Fibroblast of skin of right biceps (primary cell): ENCODE results near the gene UTP11.
A peak's percentile ranks its signal among the peaks of the same experiment; 100 is the strongest.

Experiments used
- DNase-seq: peaks from one replicate; pipeline ENCODE4 v3.0.0-alpha.2; 2013

The UTP11 gene

DNA sequence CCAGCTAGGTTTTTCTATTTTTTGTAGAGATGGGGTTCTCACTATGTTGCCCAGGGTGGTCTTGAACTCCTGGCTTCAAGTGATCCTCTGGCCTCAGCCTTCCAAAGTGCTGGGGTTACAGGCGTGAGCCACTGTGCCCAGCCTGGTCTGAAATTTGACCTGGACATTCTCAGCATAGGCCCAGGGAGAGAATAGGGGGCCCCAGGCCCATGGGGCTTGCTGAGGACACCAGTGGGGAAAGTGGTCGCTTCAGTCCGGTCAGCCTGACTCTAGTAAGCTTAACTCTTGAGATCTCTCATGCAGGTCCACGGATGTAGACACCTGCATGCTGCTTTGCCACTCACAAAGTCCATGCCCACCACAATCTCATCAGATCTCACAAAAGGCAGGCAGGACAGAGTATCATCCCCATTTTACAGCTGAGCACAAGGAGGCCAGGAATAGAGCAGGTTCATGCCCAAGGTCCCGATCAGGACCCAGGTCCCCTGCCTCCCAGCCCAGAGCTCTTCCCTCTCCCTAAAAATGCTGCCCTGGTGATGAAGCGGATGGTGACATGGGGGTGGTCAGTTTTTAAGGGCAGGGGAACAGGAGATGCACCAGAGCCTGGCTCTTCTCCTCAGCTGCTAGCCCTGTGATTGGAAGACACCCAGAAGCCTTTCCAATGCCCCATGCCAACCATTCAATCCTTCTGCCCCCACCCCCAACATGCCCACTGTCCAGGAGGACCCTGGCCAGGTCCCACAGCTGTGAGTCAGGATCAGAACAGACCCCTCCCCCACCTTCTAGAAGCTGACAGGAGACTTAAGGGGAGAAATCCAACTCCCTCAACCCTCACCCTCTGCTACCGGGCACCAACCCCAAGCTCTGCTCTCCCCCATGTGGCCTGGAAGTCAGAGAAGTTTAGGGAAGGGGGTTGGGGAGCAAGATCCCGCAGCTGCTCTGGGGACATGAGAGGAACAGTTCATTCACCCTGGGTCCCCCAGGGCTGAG lies 9.0 kb upstream of the UTP11 start:
- peak; percentile 56 for DNase-seq

- DNase-seq: no peak
Observed at GRCh38 chr1:38004284-38005108, 8.0 kb upstream of the UTP11 start.

GRCh38 chr1:38005195-38006007 lies 7.1 kb upstream of the UTP11 start, which contains the start of gene FHL3:
FHL3 (minus strand) TSS chr1:38005514; CDS start chr1:37999412, 6,102 bp downstream.
- peak; percentile 72 for DNase-seq

- no peak for DNase-seq
Observed at GRCh38 chr1:38006008-38006828, 6.3 kb upstream of the UTP11 start.

DNA sequence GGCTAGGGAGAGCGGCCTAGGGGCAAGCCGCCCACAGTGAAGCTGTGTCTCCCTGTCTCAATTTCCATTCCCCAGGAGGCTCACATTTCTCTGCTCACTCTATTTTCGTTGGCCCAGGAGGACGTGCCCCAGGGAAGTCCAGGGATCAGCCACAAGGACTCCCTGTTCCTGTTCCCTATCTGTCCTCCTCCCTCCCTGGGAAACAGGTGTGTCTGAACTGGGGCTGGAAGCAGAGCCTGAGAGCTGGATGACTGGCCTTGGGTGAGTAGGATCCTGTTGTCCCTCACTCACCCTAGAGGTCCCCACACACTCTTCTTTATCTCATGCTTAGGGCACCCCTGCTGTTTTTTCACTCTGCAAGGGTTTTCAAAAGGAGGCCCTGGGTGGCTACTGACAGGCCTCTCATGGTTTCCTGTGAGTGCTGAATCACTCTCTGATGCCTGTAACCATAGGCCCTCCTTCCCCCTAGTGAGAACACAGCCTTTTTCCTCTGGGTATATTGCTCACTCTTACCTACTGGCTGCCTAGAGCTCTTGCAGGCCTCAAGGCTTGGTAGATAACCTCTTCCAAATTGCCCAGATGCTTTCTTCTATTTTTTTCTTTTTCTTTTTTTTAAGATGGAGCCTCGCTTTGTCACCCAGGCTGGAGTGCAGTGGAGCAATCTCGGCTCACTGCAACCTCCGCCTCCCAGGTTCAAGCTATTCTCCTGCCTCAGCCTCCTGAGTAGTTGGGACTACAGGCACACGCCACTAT lies 3.3 kb upstream of the UTP11 start:
- peak; percentile 80 for DNase-seq

DNA sequence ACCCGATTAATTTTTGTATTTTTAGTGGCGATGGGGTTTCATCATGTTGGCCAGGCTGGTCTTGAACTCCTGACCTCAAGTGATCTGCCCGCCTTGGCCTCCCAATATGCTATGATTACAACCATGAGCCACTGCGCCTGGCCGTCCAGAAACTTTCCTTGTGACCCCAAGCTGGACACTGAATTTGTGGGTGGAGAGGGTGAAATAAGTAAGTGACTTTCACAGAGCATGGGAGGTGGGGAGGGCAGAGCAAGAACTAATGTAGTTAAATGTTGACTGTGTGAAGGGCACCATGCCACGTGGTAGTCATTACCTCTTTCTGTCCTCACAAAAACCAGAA lies 2.7 kb upstream of the UTP11 start:
- DNase-seq: no peak

- DNase-seq: no peak
Observed at GRCh38 chr1:38013227-38013622, 691 bp downstream of the UTP11 start.

DNA sequence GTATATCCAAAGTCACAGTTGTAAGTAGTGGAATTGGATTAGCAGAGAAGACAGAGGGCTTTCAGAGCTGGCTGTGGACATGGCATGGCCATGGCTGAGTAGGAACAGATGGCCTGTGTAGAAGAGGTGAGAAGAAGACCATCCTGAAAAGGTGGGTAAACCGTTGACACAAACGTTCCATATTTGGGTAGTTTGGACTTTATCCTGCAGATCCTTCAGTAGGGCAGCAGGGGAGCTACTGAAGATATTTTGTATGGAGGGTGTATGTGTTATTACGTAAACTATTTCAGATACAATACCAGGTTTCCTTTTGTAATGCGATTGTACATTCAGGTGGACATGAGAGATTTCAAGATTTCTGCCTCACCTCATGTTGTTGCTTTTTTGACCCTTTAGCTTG lies 1.6 kb downstream of the UTP11 start:
- no peak for DNase-seq

DNA sequence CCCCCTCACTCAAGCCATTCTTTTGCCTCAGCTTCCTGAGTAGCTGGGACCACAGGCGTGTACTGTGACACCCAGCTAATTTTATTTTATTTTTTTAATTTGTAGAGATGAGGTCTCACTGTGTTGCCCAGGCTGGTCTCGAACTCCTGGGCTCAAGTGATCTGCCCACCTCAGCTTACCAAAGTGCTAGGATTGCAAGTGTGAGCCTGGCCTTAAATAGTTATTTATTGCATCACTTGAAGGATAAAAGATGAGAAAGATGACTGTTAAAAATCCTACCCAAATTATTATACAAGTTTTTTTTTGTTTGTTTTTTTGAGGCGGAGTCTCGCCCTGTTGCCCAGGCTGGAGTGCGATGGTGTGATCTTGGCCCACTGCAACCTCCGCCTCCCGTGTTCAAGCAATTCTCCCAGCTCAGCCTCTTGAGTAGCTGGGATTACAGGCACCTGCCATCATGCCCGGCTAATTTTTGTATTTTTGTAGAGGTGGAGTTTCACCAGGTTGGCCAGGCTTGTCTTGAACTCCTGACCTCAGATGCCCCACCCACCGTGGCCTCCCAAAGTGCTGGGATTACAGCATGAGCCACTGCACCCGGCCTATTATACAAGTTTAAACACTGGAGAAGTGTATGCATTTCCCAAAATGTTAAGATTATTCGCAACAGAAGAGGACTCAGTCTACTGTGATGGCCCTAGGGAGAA lies 2.3 kb downstream of the UTP11 start:
- no peak for DNase-seq

GRCh38 chr1:38015978-38016725 lies 3.6 kb downstream of the UTP11 start:
- no peak for DNase-seq

DNA sequence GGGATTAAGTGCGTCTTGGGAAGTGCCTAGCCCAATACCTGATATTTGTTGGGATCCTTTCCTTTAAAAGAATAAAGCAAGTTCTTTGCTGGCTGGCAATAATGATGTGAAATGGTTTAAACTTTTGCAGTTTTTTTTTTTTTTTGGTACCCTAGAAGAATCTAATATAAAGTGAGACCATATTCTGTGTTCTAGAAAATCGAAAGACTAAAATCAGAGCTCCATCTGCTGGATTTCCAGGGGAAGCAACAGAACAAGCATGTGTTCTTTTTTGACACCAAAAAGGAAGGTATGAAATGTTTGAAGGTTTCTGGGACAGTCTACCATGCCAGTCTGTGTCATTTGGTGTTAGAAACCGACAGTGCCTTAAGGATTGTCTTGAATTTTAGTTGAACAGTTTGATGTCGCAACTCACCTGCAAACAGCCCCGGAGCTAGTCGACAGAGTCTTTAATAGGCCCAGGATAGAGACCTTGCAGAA lies 6.4 kb downstream of the UTP11 start:
- DNase-seq: no peak

- no peak for DNase-seq
Observed at GRCh38 chr1:38020396-38020795, 7.9 kb downstream of the UTP11 start.

- no peak for DNase-seq
Observed at GRCh38 chr1:38021969-38022368, 9.4 kb downstream of the UTP11 start.

- DNase-seq: no peak
Observed at GRCh38 chr1:38022810-38023209, 10.3 kb downstream of the UTP11 start.

GRCh38 chr1:38025233-38025632 lies 12.7 kb downstream of the UTP11 start:
- no peak for DNase-seq

GRCh38 chr1:38025664-38026063 lies 13.1 kb downstream of the UTP11 start:
- DNase-seq: no peak

DNA sequence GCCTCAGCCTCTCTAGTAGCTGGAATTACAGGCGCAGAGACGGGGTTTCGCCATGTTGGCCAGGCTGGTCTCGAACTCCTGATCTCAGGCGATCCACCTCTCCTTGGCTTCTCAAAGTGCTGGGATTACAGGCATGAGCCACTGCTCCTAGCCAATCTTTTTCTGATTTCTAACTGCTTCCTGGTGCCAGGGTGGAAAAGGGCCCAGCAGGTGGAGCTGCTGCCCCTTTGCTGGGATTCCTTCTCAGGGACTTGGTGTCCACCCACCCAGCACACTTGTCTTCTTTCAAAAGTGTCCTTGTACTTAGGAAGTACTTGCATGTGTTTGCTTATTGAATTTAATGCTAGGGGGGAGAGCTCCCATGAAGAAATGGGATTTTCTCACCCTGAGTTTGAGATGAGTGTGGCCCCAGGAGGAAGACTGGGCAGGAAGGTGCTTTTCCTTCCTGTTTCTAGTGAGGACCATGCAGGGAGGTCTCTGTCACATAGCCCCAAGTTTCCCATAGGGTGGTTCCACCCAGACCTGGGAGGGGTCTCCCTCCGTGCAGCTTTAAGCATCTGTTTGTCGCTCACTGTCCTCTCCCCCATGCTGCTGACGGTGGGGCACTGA lies 14.2 kb downstream of the UTP11 start:
- DNase-seq: peak; percentile 60

DNA sequence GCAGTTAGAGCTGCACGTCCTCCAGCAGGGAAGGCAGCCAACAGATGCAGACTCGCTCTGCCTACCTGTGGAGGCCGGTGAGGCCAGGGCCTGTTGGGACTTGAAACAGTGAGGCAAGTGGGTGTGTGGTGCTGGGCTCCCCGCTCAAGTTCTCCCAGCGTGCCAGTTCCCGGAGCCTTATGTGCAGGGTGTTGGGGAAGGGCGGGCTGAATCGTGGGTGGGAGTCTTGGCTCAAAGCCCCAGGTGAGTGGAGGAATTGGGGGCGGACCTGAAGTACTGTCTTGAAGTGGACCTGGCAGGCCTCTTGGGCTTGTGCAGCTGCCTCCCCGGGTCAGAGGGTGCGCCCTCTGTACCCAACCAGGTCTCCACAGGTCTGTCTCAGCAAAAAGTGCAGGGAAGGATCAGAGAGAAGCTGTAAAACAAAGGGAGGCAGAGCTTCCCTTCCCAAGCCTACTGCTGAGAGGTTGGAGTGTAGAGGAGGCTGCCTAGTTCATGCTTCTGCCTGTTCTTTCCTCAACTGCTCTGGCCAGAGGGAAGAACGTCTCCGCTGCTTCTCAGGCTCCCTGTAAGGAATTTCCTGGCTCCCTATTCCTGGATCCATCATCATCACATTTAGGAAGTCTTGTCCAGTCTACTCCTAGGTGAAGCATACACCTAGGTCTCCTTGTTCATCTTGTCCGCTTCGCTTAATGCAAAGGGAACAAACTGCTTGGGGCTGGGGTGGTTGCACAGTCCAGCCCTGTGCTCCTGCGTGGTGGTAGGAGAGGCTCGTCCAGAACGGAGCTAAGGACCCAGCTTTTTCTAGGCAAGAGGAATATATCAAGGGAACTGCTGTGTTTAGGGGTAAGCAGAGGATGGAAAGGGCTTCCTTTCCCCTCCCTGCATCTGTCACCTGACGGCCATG lies 14.9 kb downstream of the UTP11 start:
- no peak for DNase-seq
